Hepatocyte (in vitro differentiated cells): ENCODE data around the gene SNCB.

Source experiments
- EZH2 ChIP-seq: fragments of 200-600 bp; sonication (generic); IDR thresholded peaks from 2 replicates; pipeline ENCODE4 v1.6.1; 2016; ENCODE audit warnings: antibody characterized with exemption, mild to moderate bottlenecking, borderline replicate concordance
- TF ChIP-seq, protein P1 (sequence below): fragments of 200-600 bp; sonication (generic); IDR thresholded peaks from 2 replicates; pipeline ENCODE4 v1.5.1; 2016; ENCODE audit warnings: antibody characterized with exemption, mild to moderate bottlenecking; ENCODE audit not compliant: poor library complexity

DNA sequence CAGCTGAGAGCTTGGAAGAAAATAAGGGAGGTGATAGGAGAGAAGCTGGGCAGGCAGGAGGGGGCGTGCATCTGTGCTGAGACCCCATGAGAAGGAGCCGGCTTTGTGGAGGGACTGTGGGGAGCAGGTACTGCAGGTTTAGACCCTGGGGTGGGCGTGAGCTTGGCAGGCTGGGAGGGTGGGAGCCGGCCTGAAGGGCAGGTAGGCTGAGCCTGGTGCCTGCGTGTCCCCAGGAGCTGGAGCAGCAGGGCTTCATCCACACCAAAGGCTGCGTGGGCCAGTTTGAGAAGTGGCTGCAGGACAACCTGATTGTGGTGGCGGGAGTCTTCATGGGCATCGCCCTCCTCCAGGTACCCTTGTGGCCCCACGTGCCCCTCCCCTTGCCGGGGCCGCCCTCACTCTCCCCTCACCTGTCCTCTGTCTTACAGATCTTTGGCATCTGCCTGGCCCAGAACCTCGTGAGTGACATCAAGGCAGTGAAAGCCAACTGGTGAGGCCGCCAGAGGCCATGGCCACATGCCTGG, 26.2 kb upstream of the SNCB start:
- TF ChIP-seq, protein P1, sequence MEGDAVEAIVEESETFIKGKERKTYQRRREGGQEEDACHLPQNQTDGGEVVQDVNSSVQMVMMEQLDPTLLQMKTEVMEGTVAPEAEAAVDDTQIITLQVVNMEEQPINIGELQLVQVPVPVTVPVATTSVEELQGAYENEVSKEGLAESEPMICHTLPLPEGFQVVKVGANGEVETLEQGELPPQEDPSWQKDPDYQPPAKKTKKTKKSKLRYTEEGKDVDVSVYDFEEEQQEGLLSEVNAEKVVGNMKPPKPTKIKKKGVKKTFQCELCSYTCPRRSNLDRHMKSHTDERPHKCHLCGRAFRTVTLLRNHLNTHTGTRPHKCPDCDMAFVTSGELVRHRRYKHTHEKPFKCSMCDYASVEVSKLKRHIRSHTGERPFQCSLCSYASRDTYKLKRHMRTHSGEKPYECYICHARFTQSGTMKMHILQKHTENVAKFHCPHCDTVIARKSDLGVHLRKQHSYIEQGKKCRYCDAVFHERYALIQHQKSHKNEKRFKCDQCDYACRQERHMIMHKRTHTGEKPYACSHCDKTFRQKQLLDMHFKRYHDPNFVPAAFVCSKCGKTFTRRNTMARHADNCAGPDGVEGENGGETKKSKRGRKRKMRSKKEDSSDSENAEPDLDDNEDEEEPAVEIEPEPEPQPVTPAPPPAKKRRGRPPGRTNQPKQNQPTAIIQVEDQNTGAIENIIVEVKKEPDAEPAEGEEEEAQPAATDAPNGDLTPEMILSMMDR: no peak
- TF ChIP-seq EZH2: no peak
